ENCODE data around the gene ATXN7. TPM values are rescaled to one million over a fixed set of nuclear protein-coding genes. Genes with fewer than 3 reads are reported as not detected.

ATXN7 gene
- polyA plus RNA-seq, 3 donors = 2.7 to 29.5 (median 3.2) TPM

DNA sequence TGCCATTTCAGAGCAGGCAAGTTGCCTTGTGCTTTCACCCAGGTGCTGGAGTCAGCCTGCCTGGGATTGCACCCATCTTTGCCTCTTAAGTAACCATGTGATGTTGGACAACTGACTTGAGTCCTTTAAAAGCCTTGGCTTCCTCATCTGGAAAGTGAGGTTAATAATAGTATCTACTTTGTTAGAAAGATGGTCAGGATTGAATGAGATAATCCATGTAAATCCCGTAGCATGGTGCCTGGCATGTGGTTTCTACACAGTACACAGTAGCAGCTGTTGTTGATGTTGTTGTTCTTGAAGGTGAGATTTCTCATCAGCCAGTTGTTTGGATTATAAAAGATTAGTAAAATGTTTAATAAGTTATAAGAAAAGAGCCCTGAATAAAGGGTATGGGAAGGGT lies 110.8 kb downstream of the ATXN7 start:
- Histone ChIP-seq H3K4me3 (replicated peaks in 1 of 3; ENCODE audit: low read depth in 2 of 3, low read length in 3 of 3) (no peak overlapping the region), H2AFZ (ENCODE audit: insufficient read depth, low read depth, low read length, poor library complexity, severe bottlenecking) (no peak overlapping the region), H3K9me3 (replicated peaks in 1 of 2; ENCODE audit: control insufficient read depth in 1 of 2, insufficient read depth in 1 of 2, low read length in 2 of 2) (no peaks in the 10 kb centered on the region), H3K9ac (ENCODE audit: insufficient read depth, low read length, poor library complexity, severe bottlenecking) (no peak overlapping the region), H3K27me3 (ENCODE audit: control insufficient read depth in 2 of 2, insufficient read depth in 2 of 2, low read length in 2 of 2) (no peaks in the 10 kb centered on the region), H3K27ac (ENCODE audit: low read depth in 1 of 2, low read length in 2 of 2) (peak overlapping the region in 1 of 2 donors; percentile 4), H4K20me1 (ENCODE audit: insufficient read depth, low read length) (peaks cover 8% of the 10 kb centered on the region), H3K4me1 (ENCODE audit: control insufficient read depth in 1 of 2, insufficient read depth in 2 of 2, low read length in 2 of 2) (peaks cover 61 to 72% of the 10 kb centered on the region in 2 donors), H3K79me2 (ENCODE audit: insufficient read depth, low read length) (peaks cover 94% of the 10 kb centered on the region), H3K4me2 (replicated peaks; ENCODE audit: extremely low read depth, low read length, poor library complexity, severe bottlenecking) (no peak overlapping the region), H3K36me3 (replicated peaks in 1 of 2; ENCODE audit: control insufficient read depth in 1 of 2, insufficient read depth in 2 of 2, low read length in 2 of 2) (peaks cover 0 to 19% of the 10 kb centered on the region in 2 donors)
- intact Hi-C loops (cut with micrococcal nuclease) = no loop called here
- peaks cover 79% of the 10 kb centered on the region for H3K4me1 Mint-ChIP-seq
- no peak overlapping the region for H3K4me3 Mint-ChIP-seq
- DNase-seq = no peak
- no peaks in the 10 kb centered on the region for H3K9me3 Mint-ChIP-seq
- TF ChIP-seq, protein P1, sequence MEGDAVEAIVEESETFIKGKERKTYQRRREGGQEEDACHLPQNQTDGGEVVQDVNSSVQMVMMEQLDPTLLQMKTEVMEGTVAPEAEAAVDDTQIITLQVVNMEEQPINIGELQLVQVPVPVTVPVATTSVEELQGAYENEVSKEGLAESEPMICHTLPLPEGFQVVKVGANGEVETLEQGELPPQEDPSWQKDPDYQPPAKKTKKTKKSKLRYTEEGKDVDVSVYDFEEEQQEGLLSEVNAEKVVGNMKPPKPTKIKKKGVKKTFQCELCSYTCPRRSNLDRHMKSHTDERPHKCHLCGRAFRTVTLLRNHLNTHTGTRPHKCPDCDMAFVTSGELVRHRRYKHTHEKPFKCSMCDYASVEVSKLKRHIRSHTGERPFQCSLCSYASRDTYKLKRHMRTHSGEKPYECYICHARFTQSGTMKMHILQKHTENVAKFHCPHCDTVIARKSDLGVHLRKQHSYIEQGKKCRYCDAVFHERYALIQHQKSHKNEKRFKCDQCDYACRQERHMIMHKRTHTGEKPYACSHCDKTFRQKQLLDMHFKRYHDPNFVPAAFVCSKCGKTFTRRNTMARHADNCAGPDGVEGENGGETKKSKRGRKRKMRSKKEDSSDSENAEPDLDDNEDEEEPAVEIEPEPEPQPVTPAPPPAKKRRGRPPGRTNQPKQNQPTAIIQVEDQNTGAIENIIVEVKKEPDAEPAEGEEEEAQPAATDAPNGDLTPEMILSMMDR (IDR thresholded peaks at IDR 0.05) = no peak
- peak overlapping the region in 5 of 7 donors; percentile 10 to 78 (median 35) for H3K27ac Mint-ChIP-seq
- peaks cover 14 to 29% of the 10 kb centered on the region in 2 donors for H3K36me3 Mint-ChIP-seq
- no CpG with 5 or more reads among the region's 1 CpG for WGBS (ENCODE audit: insufficient coverage)
- H3K27me3 Mint-ChIP-seq (ENCODE audit: low read depth in 3 of 3) = peaks cover 0 to 3% (median 0%) of the 10 kb centered on the region in 3 donors

DNA sequence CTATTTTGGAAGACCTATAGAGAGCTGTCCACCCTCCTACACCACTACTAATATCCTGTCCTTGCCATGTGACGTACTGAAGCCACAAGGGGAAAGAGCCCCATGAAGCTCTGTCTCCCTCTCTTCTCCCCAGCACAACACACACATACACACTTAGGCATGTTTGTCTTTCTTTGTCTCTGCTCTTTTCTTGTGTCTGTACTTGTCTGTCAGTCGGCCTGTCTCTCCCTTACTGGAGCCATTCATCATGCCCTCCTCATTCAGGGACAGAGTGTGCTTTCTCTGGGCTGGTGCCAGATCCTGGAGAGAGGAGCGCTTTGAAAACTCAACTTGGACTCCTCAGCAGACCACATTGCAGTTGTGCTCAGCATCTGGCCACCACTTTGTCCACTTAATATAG lies 112.1 kb downstream of the ATXN7 start:
- H3K27me3 ChIP-seq (ENCODE audit: control insufficient read depth in 2 of 2, insufficient read depth in 2 of 2, low read length in 2 of 2) = no peaks in the 10 kb centered on the region
- DNase-seq = peak in 1 of 3 donors; percentile 28
- H3K36me3 ChIP-seq (replicated peaks in 1 of 2; ENCODE audit: control insufficient read depth in 1 of 2, insufficient read depth in 2 of 2, low read length in 2 of 2) = peaks cover 8 to 32% of the 10 kb centered on the region in 2 donors
- peaks cover 12% of the 10 kb centered on the region for H4K20me1 ChIP-seq (ENCODE audit: insufficient read depth, low read length)
- peak overlapping the region in 1 of 3 experiments; percentile 44 for H3K4me3 ChIP-seq (replicated peaks in 1 of 3; ENCODE audit: low read depth in 2 of 3, low read length in 3 of 3)
- Mint-ChIP-seq H3K36me3 (peaks cover 22 to 35% of the 10 kb centered on the region in 2 donors), H3K27ac (peak overlapping the region; percentile 94 to 97 (median 95)), H3K27me3 (ENCODE audit: low read depth in 3 of 3) (peaks cover 0 to 3% (median 0%) of the 10 kb centered on the region in 3 donors), H3K4me1 (peaks cover 73% of the 10 kb centered on the region), H3K4me3 (no peak overlapping the region), H3K9me3 (no peaks in the 10 kb centered on the region)
- peak overlapping the region; percentile 9 for H2AFZ ChIP-seq (ENCODE audit: insufficient read depth, low read depth, low read length, poor library complexity, severe bottlenecking)
- WGBS (ENCODE audit: insufficient coverage) = 50% methylated on average over 2 of the region's 3 CpGs
- H3K79me2 ChIP-seq (ENCODE audit: insufficient read depth, low read length) = peaks cover 94% of the 10 kb centered on the region
- H3K9ac ChIP-seq (ENCODE audit: insufficient read depth, low read length, poor library complexity, severe bottlenecking) = peak overlapping the region; percentile 12
- H3K4me2 ChIP-seq (replicated peaks; ENCODE audit: extremely low read depth, low read length, poor library complexity, severe bottlenecking) = peak overlapping the region; percentile 56
- peak overlapping the region; percentile 40 to 85 for H3K27ac ChIP-seq (ENCODE audit: low read depth in 1 of 2, low read length in 2 of 2)
- intact Hi-C loops (cut with micrococcal nuclease) = loop anchor here (2.0 to 5.0 kb wide), 2 partner anchors 63 to 65 kb away; partner anchors contain the start of gene SCAANT1 (in 1 of the 2)
- TF ChIP-seq, protein P1 (IDR thresholded peaks at IDR 0.05) = no peak
- H3K4me1 ChIP-seq (ENCODE audit: control insufficient read depth in 1 of 2, insufficient read depth in 2 of 2, low read length in 2 of 2) = peaks cover 57 to 63% of the 10 kb centered on the region in 2 donors
- no peaks in the 10 kb centered on the region for H3K9me3 ChIP-seq (replicated peaks in 1 of 2; ENCODE audit: control insufficient read depth in 1 of 2, insufficient read depth in 1 of 2, low read length in 2 of 2)
